ENCODE measurements around the gene PPM1E.
"Not testable (repeated sequence)": the region's sequence is repeated elsewhere in the genome, so short reads cannot be mapped to it uniquely, and the experiment has no call there.

PPM1E gene
- total RNA-seq: 0 to 0.09 reads per million in 2 donors

- peak; percentile 18 for DNase-seq
Observed at GRCh38 chr17:58755577-58756245, at the start of gene PPM1E. PPM1E (plus strand) TSS chr17:58755854.

GRCh38 chr17:58706351-58707140 lies 49.1 kb upstream of the PPM1E start:
- no peak for DNase-seq

GRCh38 chr17:58710948-58711552 lies 44.6 kb upstream of the PPM1E start:
- no peak for DNase-seq

GRCh38 chr17:58722274-58722673 lies 33.4 kb upstream of the PPM1E start:
- DNase-seq: no peak

GRCh38 chr17:58722696-58723095 lies 33.0 kb upstream of the PPM1E start:
- no peak for DNase-seq

GRCh38 chr17:58728798-58729197 lies 26.9 kb upstream of the PPM1E start:
- no peak for DNase-seq

GRCh38 chr17:58730937-58731336 lies 24.7 kb upstream of the PPM1E start:
- DNase-seq: no peak

- no peak for DNase-seq
Observed at GRCh38 chr17:58734040-58734439, 21.6 kb upstream of the PPM1E start.

GRCh38 chr17:58734811-58735210 lies 20.8 kb upstream of the PPM1E start:
- DNase-seq: no peak

- DNase-seq: no peak
Observed at GRCh38 chr17:58741121-58741625, 14.5 kb upstream of the PPM1E start.

- DNase-seq: no peak
Observed at GRCh38 chr17:58747674-58748073, 8.0 kb upstream of the PPM1E start.

GRCh38 chr17:58749627-58750026 lies 6.0 kb upstream of the PPM1E start:
- not testable (repeated sequence) for DNase-seq

GRCh38 chr17:58753026-58753425 lies 2.6 kb upstream of the PPM1E start:
- DNase-seq: no peak

GRCh38 chr17:58755269-58755576 lies 431 bp upstream of the PPM1E start:
- DNase-seq: no peak

- DNase-seq: no peak
Observed at GRCh38 chr17:58756246-58757161, 850 bp downstream of the PPM1E start.

- no peak for DNase-seq
Observed at GRCh38 chr17:58757162-58757613, 1.5 kb downstream of the PPM1E start.

GRCh38 chr17:58758890-58759289 lies 3.2 kb downstream of the PPM1E start:
- DNase-seq: no peak

- no peak for DNase-seq
Observed at GRCh38 chr17:58759522-58759921, 3.9 kb downstream of the PPM1E start.

GRCh38 chr17:58760248-58760647 lies 4.6 kb downstream of the PPM1E start:
- DNase-seq: no peak

- DNase-seq: no peak
Observed at GRCh38 chr17:58763263-58763662, 7.6 kb downstream of the PPM1E start.

GRCh38 chr17:58764373-58764772 lies 8.7 kb downstream of the PPM1E start:
- no peak for DNase-seq

GRCh38 chr17:58778482-58778881 lies 22.8 kb downstream of the PPM1E start:
- not testable (repeated sequence) for DNase-seq

GRCh38 chr17:58779446-58779845 lies 23.8 kb downstream of the PPM1E start:
- DNase-seq: no peak
